ENCODE results near the gene GSTA3. TPM values are rescaled to one million over a fixed set of nuclear protein-coding genes. Genes with fewer than 3 reads are reported as not detected.
"Not testable (repeated sequence)": the region's sequence is repeated elsewhere in the genome, so short reads cannot be mapped to it uniquely, and the experiment has no call there.

The GSTA3 gene
- total RNA-seq, 1 donor from 2014 or later: not detected

- Mint-ChIP-seq H3K4me1 (ENCODE audit: unreplicated experiment) (peaks cover 9% of the 10 kb centered on the region), H3K27me3 (ENCODE audit: unreplicated experiment) (no peaks in the 10 kb centered on the region), H3K9me3 (ENCODE audit: unreplicated experiment) (no peaks in the 10 kb centered on the region), H3K4me3 (ENCODE audit: unreplicated experiment) (no peak overlapping the region), H3K36me3 (ENCODE audit: unreplicated experiment) (no peaks in the 10 kb centered on the region), H3K27ac (ENCODE audit: unreplicated experiment) (no peak overlapping the region)
- no peak for TF ChIP-seq CTCF (IDR thresholded peaks at IDR 0.05)
- no peak for DNase-seq (ENCODE audit: extremely low spot score, unreplicated experiment)
These were observed 12.2 kb upstream of the GSTA3 start for GRCh38 chr6:52921743-52922142.

GRCh38 chr6:52919511-52919910 lies 10.0 kb upstream of the GSTA3 start:
- H3K36me3 Mint-ChIP-seq (ENCODE audit: unreplicated experiment); H3K4me1 Mint-ChIP-seq (ENCODE audit: unreplicated experiment); H3K4me3 Mint-ChIP-seq (ENCODE audit: unreplicated experiment); DNase-seq (ENCODE audit: extremely low spot score, unreplicated experiment); H3K27me3 Mint-ChIP-seq (ENCODE audit: unreplicated experiment); H3K9me3 Mint-ChIP-seq (ENCODE audit: unreplicated experiment); H3K27ac Mint-ChIP-seq (ENCODE audit: unreplicated experiment): not testable (repeated sequence)

- not testable (repeated sequence) for H3K36me3 Mint-ChIP-seq (ENCODE audit: unreplicated experiment); H3K4me1 Mint-ChIP-seq (ENCODE audit: unreplicated experiment); H3K4me3 Mint-ChIP-seq (ENCODE audit: unreplicated experiment); DNase-seq (ENCODE audit: extremely low spot score, unreplicated experiment); H3K9me3 Mint-ChIP-seq (ENCODE audit: unreplicated experiment); H3K27me3 Mint-ChIP-seq (ENCODE audit: unreplicated experiment); H3K27ac Mint-ChIP-seq (ENCODE audit: unreplicated experiment)
These were observed 9.3 kb upstream of the GSTA3 start for GRCh38 chr6:52918771-52919170.

GRCh38 chr6:52918027-52918686 lies 8.7 kb upstream of the GSTA3 start:
- H3K4me3 Mint-ChIP-seq (ENCODE audit: unreplicated experiment); H3K4me1 Mint-ChIP-seq (ENCODE audit: unreplicated experiment): not testable (repeated sequence)

GRCh38 chr6:52914516-52914915 lies 5.0 kb upstream of the GSTA3 start:
- no peak for DNase-seq (ENCODE audit: extremely low spot score, unreplicated experiment)
- Mint-ChIP-seq H3K9me3 (ENCODE audit: unreplicated experiment) (no peaks in the 10 kb centered on the region), H3K36me3 (ENCODE audit: unreplicated experiment) (no peaks in the 10 kb centered on the region), H3K27ac (ENCODE audit: unreplicated experiment) (no peak overlapping the region), H3K4me3 (ENCODE audit: unreplicated experiment) (no peak overlapping the region), H3K27me3 (ENCODE audit: unreplicated experiment) (no peaks in the 10 kb centered on the region), H3K4me1 (ENCODE audit: unreplicated experiment) (peaks cover 9% of the 10 kb centered on the region)
- no peak for TF ChIP-seq CTCF (IDR thresholded peaks at IDR 0.05)

More at GRCh38 chr6:52918027-52918686, 8.7 kb upstream of the GSTA3 start:
- H3K27me3 Mint-ChIP-seq (ENCODE audit: unreplicated experiment); H3K36me3 Mint-ChIP-seq (ENCODE audit: unreplicated experiment); H3K9me3 Mint-ChIP-seq (ENCODE audit: unreplicated experiment); H3K27ac Mint-ChIP-seq (ENCODE audit: unreplicated experiment); DNase-seq (ENCODE audit: extremely low spot score, unreplicated experiment): not testable (repeated sequence)

GRCh38 chr6:52910091-52910490 lies 593 bp upstream of the GSTA3 start:
- TF ChIP-seq CTCF (IDR thresholded peaks at IDR 0.05): no peak
- Mint-ChIP-seq H3K27me3 (ENCODE audit: unreplicated experiment) (no peaks in the 10 kb centered on the region), H3K4me3 (ENCODE audit: unreplicated experiment) (no peak overlapping the region), H3K27ac (ENCODE audit: unreplicated experiment) (no peak overlapping the region), H3K4me1 (ENCODE audit: unreplicated experiment) (no peaks in the 10 kb centered on the region), H3K36me3 (ENCODE audit: unreplicated experiment) (no peaks in the 10 kb centered on the region), H3K9me3 (ENCODE audit: unreplicated experiment) (no peaks in the 10 kb centered on the region)
- no peak for DNase-seq (ENCODE audit: extremely low spot score, unreplicated experiment)
